HEK293 (cell line): ENCODE results near the gene SMC3.

Experiments
- SCRT2 ChIP-seq: fragments of 450-650 bp; formaldehyde crosslinking; IDR thresholded peaks from 2 replicates; pipeline ENCODE4 v1.5.1; 2016; ENCODE audit warnings: missing biosample characterization, missing genetic modification characterization
- ZBTB20 ChIP-seq: fragments of 450-650 bp; formaldehyde crosslinking; IDR thresholded peaks from 2 replicates; pipeline ENCODE4 v1.5.1; 2016; ENCODE audit warnings: missing biosample characterization, missing genetic modification characterization
- ZFP69B ChIP-seq: fragments of 450-650 bp; formaldehyde crosslinking; IDR thresholded peaks from 2 replicates; pipeline ENCODE4 v1.5.1; 2016; ENCODE audit warnings: missing biosample characterization, missing genetic modification characterization
- ZNF174 ChIP-seq: fragments of 450-650 bp; formaldehyde crosslinking; IDR thresholded peaks from 2 replicates; pipeline ENCODE4 v1.5.0; 2017; ENCODE audit warnings: missing biosample characterization, mild to moderate bottlenecking, missing genetic modification characterization
- ZNF221 ChIP-seq: fragments of 450-650 bp; formaldehyde crosslinking; IDR thresholded peaks from 2 replicates; pipeline ENCODE4 v1.5.1; 2017; ENCODE audit warnings: missing biosample characterization, missing genetic modification characterization, borderline replicate concordance
- ZNF394 ChIP-seq: fragments of 450-650 bp; formaldehyde crosslinking; IDR thresholded peaks from 2 replicates; pipeline ENCODE4 v1.5.1; 2016; ENCODE audit warnings: missing biosample characterization, missing genetic modification characterization, mild to moderate bottlenecking, moderate library complexity, borderline replicate concordance
- ZNF544 ChIP-seq: fragments of 450-650 bp; formaldehyde crosslinking; IDR thresholded peaks from 2 replicates; pipeline ENCODE4 v1.5.0; 2017; ENCODE audit warnings: missing biosample characterization, missing genetic modification characterization
- ZNF560 ChIP-seq: fragments of 450-650 bp; formaldehyde crosslinking; IDR thresholded peaks from 2 replicates; pipeline ENCODE4 v1.5.1; 2017; ENCODE audit warnings: missing biosample characterization, missing genetic modification characterization, borderline replicate concordance
- ZNF660 ChIP-seq: fragments of 450-650 bp; IDR thresholded peaks from 2 replicates; pipeline ENCODE4 v1.5.1; 2018; ENCODE audit warnings: missing biosample characterization, mild to moderate bottlenecking, missing genetic modification characterization
- ZNF768 ChIP-seq: fragments of 450-650 bp; formaldehyde crosslinking; IDR thresholded peaks from 2 replicates; pipeline ENCODE4 v1.5.1; 2018; ENCODE audit warnings: missing biosample characterization, mild to moderate bottlenecking, missing genetic modification characterization
- ZNF777 ChIP-seq: fragments of 450-650 bp; formaldehyde crosslinking; IDR thresholded peaks from 2 replicates; pipeline ENCODE4 v1.5.1; 2017; ENCODE audit warnings: missing biosample characterization, missing genetic modification characterization, borderline replicate concordance
- TF ChIP-seq, protein P1 (sequence below): fragments of 450-650 bp; formaldehyde crosslinking; IDR thresholded peaks from 2 replicates; pipeline ENCODE4 v1.5.1; 2016; ENCODE audit warnings: missing biosample characterization, missing genetic modification characterization
- TF ChIP-seq, protein P2 (sequence below): fragments of 450-650 bp; formaldehyde crosslinking; IDR thresholded peaks from 2 replicates; pipeline ENCODE4 v1.5.1; 2017; ENCODE audit warnings: missing biosample characterization, mild to moderate bottlenecking, missing genetic modification characterization, moderate library complexity
- TF ChIP-seq, protein P3 (sequence below): fragments of 450-650 bp; formaldehyde crosslinking; IDR thresholded peaks from 2 replicates; pipeline ENCODE4 v1.5.1; 2016; ENCODE audit warnings: missing biosample characterization, missing genetic modification characterization, low read depth
- TF ChIP-seq, protein P4 (sequence below): fragments of 450-650 bp; formaldehyde crosslinking; IDR thresholded peaks from 2 replicates; pipeline ENCODE4 v1.5.1; 2016; ENCODE audit warnings: missing biosample characterization, missing genetic modification characterization
- TF ChIP-seq, protein P5 (sequence below): fragments of 450-650 bp; formaldehyde crosslinking; IDR thresholded peaks from 2 replicates; pipeline ENCODE4 v1.5.1; 2016; ENCODE audit warnings: missing biosample characterization, missing genetic modification characterization, borderline replicate concordance
- TF ChIP-seq, protein P6 (sequence below): fragments of 450-650 bp; formaldehyde crosslinking; IDR thresholded peaks from 2 replicates; pipeline ENCODE4 v1.5.1; 2016; ENCODE audit warnings: missing biosample characterization, missing genetic modification characterization
- TF ChIP-seq, protein P7 (sequence below): fragments of 450-650 bp; formaldehyde crosslinking; conservative IDR thresholded peaks from 2 replicates; pipeline ENCODE4 v1.5.1; 2016; ENCODE audit warnings: low read depth, missing biosample characterization, missing genetic modification characterization

SMC3 gene

DNA sequence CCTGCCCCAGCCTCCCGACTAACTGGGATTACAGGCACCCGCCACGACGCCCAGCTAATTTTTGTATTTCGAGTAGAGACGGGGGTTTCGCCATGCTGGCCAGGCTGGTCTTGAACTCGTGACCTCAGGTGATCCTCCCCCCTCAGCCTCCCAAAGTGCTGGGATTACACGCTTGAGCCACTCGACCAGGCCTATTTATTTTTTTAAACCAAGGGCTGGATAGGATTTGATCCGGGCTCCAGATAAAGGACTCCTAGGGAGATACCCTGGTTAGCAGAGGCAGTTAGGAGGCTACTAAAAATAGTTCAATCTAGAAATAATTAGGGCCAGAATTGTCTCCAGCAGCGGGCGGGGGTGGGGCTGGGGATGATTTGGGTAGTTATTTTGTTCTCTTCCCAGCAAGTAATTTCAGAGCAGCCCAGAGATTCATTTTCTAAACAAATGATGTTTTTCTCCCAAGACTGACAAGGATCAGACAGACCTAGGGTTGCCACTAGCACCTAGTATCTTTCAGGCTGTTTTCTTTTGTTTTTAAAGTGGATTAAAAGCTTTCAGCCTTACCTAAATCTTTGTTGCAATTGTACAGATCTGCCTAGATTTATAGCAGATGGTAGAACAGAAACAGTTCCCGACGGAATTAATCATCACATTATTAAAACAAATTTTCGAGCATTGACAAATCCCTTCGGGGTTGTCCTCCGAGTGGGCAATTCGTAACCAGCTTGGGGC, 859 bp upstream of the SMC3 start (continued):
- no peak for TF ChIP-seq ZNF660
- TF ChIP-seq, protein P1, sequence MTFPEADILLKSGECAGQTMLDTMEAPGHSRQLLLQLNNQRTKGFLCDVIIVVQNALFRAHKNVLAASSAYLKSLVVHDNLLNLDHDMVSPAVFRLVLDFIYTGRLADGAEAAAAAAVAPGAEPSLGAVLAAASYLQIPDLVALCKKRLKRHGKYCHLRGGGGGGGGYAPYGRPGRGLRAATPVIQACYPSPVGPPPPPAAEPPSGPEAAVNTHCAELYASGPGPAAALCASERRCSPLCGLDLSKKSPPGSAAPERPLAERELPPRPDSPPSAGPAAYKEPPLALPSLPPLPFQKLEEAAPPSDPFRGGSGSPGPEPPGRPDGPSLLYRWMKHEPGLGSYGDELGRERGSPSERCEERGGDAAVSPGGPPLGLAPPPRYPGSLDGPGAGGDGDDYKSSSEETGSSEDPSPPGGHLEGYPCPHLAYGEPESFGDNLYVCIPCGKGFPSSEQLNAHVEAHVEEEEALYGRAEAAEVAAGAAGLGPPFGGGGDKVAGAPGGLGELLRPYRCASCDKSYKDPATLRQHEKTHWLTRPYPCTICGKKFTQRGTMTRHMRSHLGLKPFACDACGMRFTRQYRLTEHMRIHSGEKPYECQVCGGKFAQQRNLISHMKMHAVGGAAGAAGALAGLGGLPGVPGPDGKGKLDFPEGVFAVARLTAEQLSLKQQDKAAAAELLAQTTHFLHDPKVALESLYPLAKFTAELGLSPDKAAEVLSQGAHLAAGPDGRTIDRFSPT (tag by site-specific recombination) = no peak
- no peak for TF ChIP-seq ZBTB20 (tag by site-specific recombination)
- no peak for TF ChIP-seq ZNF221
- TF ChIP-seq ZNF174 = no peak
- TF ChIP-seq, protein P2, sequence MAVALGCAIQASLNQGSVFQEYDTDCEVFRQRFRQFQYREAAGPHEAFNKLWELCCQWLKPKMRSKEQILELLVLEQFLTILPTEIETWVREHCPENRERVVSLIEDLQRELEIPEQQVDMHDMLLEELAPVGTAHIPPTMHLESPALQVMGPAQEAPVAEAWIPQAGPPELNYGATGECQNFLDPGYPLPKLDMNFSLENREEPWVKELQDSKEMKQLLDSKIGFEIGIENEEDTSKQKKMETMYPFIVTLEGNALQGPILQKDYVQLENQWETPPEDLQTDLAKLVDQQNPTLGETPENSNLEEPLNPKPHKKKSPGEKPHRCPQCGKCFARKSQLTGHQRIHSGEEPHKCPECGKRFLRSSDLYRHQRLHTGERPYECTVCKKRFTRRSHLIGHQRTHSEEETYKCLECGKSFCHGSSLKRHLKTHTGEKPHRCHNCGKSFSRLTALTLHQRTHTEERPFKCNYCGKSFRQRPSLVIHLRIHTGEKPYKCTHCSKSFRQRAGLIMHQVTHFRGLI (tag by site-specific recombination) = no peak
- TF ChIP-seq, protein P3, sequence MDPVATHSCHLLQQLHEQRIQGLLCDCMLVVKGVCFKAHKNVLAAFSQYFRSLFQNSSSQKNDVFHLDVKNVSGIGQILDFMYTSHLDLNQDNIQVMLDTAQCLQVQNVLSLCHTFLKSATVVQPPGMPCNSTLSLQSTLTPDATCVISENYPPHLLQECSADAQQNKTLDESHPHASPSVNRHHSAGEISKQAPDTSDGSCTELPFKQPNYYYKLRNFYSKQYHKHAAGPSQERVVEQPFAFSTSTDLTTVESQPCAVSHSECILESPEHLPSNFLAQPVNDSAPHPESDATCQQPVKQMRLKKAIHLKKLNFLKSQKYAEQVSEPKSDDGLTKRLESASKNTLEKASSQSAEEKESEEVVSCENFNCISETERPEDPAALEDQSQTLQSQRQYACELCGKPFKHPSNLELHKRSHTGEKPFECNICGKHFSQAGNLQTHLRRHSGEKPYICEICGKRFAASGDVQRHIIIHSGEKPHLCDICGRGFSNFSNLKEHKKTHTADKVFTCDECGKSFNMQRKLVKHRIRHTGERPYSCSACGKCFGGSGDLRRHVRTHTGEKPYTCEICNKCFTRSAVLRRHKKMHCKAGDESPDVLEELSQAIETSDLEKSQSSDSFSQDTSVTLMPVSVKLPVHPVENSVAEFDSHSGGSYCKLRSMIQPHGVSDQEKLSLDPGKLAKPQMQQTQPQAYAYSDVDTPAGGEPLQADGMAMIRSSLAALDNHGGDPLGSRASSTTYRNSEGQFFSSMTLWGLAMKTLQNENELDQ (tag by site-specific recombination) = no peak
- TF ChIP-seq, protein P4, sequence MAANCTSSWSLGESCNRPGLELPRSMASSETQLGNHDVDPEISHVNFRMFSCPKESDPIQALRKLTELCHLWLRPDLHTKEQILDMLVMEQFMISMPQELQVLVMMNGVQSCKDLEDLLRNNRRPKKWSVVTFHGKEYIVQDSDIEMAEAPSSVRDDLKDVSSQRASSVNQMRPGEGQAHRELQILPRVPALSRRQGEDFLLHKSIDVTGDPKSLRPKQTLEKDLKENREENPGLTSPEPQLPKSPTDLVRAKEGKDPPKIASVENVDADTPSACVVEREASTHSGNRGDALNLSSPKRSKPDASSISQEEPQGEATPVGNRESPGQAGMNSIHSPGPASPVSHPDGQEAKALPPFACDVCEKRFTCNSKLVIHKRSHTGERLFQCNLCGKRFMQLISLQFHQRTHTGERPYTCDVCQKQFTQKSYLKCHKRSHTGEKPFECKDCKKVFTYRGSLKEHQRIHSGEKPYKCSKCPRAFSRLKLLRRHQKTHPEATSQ (tag by site-specific recombination) = no peak
- TF ChIP-seq ZNF777 (tag by site-specific recombination) = no peak
- TF ChIP-seq, protein P5, sequence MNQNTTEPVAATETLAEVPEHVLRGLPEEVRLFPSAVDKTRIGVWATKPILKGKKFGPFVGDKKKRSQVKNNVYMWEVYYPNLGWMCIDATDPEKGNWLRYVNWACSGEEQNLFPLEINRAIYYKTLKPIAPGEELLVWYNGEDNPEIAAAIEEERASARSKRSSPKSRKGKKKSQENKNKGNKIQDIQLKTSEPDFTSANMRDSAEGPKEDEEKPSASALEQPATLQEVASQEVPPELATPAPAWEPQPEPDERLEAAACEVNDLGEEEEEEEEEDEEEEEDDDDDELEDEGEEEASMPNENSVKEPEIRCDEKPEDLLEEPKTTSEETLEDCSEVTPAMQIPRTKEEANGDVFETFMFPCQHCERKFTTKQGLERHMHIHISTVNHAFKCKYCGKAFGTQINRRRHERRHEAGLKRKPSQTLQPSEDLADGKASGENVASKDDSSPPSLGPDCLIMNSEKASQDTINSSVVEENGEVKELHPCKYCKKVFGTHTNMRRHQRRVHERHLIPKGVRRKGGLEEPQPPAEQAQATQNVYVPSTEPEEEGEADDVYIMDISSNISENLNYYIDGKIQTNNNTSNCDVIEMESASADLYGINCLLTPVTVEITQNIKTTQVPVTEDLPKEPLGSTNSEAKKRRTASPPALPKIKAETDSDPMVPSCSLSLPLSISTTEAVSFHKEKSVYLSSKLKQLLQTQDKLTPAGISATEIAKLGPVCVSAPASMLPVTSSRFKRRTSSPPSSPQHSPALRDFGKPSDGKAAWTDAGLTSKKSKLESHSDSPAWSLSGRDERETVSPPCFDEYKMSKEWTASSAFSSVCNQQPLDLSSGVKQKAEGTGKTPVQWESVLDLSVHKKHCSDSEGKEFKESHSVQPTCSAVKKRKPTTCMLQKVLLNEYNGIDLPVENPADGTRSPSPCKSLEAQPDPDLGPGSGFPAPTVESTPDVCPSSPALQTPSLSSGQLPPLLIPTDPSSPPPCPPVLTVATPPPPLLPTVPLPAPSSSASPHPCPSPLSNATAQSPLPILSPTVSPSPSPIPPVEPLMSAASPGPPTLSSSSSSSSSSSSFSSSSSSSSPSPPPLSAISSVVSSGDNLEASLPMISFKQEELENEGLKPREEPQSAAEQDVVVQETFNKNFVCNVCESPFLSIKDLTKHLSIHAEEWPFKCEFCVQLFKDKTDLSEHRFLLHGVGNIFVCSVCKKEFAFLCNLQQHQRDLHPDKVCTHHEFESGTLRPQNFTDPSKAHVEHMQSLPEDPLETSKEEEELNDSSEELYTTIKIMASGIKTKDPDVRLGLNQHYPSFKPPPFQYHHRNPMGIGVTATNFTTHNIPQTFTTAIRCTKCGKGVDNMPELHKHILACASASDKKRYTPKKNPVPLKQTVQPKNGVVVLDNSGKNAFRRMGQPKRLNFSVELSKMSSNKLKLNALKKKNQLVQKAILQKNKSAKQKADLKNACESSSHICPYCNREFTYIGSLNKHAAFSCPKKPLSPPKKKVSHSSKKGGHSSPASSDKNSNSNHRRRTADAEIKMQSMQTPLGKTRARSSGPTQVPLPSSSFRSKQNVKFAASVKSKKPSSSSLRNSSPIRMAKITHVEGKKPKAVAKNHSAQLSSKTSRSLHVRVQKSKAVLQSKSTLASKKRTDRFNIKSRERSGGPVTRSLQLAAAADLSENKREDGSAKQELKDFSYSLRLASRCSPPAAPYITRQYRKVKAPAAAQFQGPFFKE (tag by site-specific recombination) = no peak
- no peak for TF ChIP-seq ZNF768 (tag by site-specific recombination)
- TF ChIP-seq, protein P6, sequence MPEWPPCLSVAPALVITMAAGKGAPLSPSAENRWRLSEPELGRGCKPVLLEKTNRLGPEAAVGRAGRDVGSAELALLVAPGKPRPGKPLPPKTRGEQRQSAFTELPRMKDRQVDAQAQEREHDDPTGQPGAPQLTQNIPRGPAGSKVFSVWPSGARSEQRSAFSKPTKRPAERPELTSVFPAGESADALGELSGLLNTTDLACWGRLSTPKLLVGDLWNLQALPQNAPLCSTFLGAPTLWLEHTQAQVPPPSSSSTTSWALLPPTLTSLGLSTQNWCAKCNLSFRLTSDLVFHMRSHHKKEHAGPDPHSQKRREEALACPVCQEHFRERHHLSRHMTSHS = no peak
- no peak for TF ChIP-seq ZNF560 (tag by site-specific recombination)
- no peak; the same call in 1 of the 2 replicates for TF ChIP-seq ZFP69B
- no peak for TF ChIP-seq ZNF544 (tag by site-specific recombination)
- TF ChIP-seq SCRT2 (tag by site-specific recombination) = no peak
- TF ChIP-seq, protein P7, sequence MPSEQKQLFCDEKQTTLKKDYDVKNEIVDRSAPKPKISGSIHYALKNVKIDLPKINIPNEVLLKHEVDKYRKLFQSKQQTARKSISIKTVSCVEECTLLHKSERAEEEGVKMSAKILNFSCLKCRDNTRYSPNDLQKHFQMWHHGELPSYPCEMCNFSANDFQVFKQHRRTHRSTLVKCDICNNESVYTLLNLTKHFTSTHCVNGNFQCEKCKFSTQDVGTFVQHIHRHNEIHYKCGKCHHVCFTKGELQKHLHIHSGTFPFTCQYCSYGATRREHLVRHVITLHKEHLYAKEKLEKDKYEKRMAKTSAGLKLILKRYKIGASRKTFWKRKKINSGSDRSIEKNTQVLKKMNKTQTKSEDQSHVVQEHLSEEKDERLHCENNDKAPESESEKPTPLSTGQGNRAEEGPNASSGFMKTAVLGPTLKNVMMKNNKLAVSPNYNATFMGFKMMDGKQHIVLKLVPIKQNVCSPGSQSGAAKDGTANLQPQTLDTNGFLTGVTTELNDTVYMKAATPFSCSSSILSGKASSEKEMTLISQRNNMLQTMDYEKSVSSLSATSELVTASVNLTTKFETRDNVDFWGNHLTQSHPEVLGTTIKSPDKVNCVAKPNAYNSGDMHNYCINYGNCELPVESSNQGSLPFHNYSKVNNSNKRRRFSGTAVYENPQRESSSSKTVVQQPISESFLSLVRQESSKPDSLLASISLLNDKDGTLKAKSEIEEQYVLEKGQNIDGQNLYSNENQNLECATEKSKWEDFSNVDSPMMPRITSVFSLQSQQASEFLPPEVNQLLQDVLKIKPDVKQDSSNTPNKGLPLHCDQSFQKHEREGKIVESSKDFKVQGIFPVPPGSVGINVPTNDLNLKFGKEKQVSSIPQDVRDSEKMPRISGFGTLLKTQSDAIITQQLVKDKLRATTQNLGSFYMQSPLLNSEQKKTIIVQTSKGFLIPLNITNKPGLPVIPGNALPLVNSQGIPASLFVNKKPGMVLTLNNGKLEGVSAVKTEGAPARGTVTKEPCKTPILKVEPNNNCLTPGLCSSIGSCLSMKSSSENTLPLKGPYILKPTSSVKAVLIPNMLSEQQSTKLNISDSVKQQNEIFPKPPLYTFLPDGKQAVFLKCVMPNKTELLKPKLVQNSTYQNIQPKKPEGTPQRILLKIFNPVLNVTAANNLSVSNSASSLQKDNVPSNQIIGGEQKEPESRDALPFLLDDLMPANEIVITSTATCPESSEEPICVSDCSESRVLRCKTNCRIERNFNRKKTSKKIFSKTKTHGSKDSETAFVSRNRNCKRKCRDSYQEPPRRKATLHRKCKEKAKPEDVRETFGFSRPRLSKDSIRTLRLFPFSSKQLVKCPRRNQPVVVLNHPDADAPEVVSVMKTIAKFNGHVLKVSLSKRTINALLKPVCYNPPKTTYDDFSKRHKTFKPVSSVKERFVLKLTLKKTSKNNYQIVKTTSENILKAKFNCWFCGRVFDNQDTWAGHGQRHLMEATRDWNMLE (tag by site-specific recombination) = no peak
- no peak for TF ChIP-seq ZNF394 (tag by site-specific recombination)
